A549 (cell line): Measurements from ENCODE around the gene ROBO1.

Experiments
- CBX2 ChIP-seq: fragments of 200-600 bp; sonication (generic); IDR thresholded peaks from 2 replicates; pipeline ENCODE4 v1.6.1; 2016; ENCODE audit warnings: low read depth, mild to moderate bottlenecking, borderline replicate concordance
- CHD4 ChIP-seq: fragments of 200-600 bp; sonication (generic); IDR thresholded peaks from 2 replicates; pipeline ENCODE4 v1.6.1; 2016; ENCODE audit warnings: antibody characterized with exemption, mild to moderate bottlenecking, borderline replicate concordance
- CTCF ChIP-seq: fragments of >200 bp; sonication (Bioruptor Twin); formaldehyde crosslinking; IDR thresholded peaks from 3 replicates; pipeline ENCODE4 v1.5.1; 2016
- EP300 ChIP-seq, 2 experiments: fragments of >200 bp; sonication (Bioruptor Twin); formaldehyde crosslinking; IDR thresholded peaks; 2 replicates in 1 of 2; 3 replicates in 1 of 2; pipeline ENCODE4 v1.6.1; 2016 to 2017
- ESRRA ChIP-seq: fragments of 150-350 bp; IDR thresholded peaks from 2 replicates; pipeline ENCODE4 v1.6.1; 2014; ENCODE audit warnings: mild to moderate bottlenecking, low read length, borderline replicate concordance
- GATA3 ChIP-seq: IDR thresholded peaks from 2 replicates; pipeline ENCODE4 v1.6.1; 2012; ENCODE audit warnings: borderline replicate concordance
- HOXA7 ChIP-seq: fragments of 250-450 bp; sonication (Bioruptor Pico); IDR thresholded peaks from 2 replicates; pipeline ENCODE4 v1.5.0; 2020; ENCODE audit warnings: mild to moderate bottlenecking, moderate library complexity
- JUN ChIP-seq, 2 experiments: fragments of >200 bp; sonication (Bioruptor Twin); formaldehyde crosslinking; IDR thresholded peaks; 2 replicates in 1 of 2; 3 replicates in 1 of 2; pipeline ENCODE4 v1.6.1; 2016 to 2017
- KDM5A ChIP-seq: fragments of 200-600 bp; sonication (generic); IDR thresholded peaks from 2 replicates; pipeline ENCODE4 v1.6.1; 2016; ENCODE audit warnings: antibody characterized with exemption, mild to moderate bottlenecking
- MAZ ChIP-seq: fragments of 150-350 bp; IDR thresholded peaks from 2 replicates; pipeline ENCODE4 v1.6.1; 2014; ENCODE audit warnings: antibody characterized with exemption, low read depth, low read length, borderline replicate concordance
- MYC ChIP-seq: IDR thresholded peaks from 2 replicates; pipeline ENCODE4 v1.6.1; 2012; ENCODE audit warnings: mild to moderate bottlenecking, inconsistent platforms, low read length, improper control_type of control experiment, borderline replicate concordance
- PBX3 ChIP-seq: IDR thresholded peaks from 2 replicates; pipeline ENCODE4 v1.6.1; 2012
- PHF8 ChIP-seq: fragments of 200-600 bp; sonication (generic); IDR thresholded peaks from 2 replicates; pipeline ENCODE4 v1.6.1; 2016; ENCODE audit warnings: low read depth, mild to moderate bottlenecking, antibody characterized with exemption, moderate library complexity, borderline replicate concordance
- TF ChIP-seq, protein P1 (sequence below): IDR thresholded peaks from 2 replicates; pipeline ENCODE4 v1.6.1; 2012

- TF ChIP-seq CTCF (no peak), MAZ (no peak), PHF8 (no peak), MYC (no peak), CBX2 (no peak), ESRRA (no peak), CHD4 (no peak), KDM5A (no peak), PBX3 (no peak), EP300 (IDR thresholded peaks at IDR 0.05) (no peak), HOXA7 (CRISPR knock-in tag) (no peak), GATA3 (no peak), JUN (IDR thresholded peaks at IDR 0.05) (no peak)
- TF ChIP-seq, protein P1, sequence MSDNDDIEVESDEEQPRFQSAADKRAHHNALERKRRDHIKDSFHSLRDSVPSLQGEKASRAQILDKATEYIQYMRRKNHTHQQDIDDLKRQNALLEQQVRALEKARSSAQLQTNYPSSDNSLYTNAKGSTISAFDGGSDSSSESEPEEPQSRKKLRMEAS, result no peak
Observed at GRCh38 chr3:78913711-78914110, 854.1 kb downstream of the ROBO1 start.
